Measurements from ENCODE around the gene TTF2.

TTF2 gene

GRCh38 chr1:117059678-117060440 lies at the start of gene TTF2:
TSS of gene TTF2 (plus strand) at chr1:117060326. CDS start at chr1:117060347, 21 bp downstream.
- peak; percentile 100 for DNase-seq

GRCh38 chr1:117011334-117011733 lies 48.8 kb upstream of the TTF2 start:
- DNase-seq: no peak

- no peak for DNase-seq
Measured at GRCh38 chr1:117013309-117013858, 46.7 kb upstream of the TTF2 start.

DNA sequence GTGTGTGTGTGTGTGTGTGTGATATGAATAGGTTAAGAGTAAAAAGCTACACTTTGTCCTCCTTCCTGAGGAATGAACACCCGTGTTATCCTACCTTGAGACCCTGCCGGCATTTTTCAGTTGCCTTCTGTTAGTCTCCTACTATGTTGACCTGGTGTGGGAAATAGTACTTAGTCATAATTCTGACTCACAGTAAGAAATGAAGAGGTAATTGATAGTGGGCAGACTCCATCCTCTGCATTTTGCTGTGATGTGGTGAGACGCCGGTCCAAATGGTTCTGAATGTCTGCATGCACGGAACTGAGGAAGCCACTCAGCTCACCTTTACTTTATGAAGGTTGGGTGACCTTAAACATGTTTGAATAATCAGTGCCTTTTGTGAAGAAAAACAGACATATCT lies 45.9 kb upstream of the TTF2 start:
- no peak for DNase-seq

DNA sequence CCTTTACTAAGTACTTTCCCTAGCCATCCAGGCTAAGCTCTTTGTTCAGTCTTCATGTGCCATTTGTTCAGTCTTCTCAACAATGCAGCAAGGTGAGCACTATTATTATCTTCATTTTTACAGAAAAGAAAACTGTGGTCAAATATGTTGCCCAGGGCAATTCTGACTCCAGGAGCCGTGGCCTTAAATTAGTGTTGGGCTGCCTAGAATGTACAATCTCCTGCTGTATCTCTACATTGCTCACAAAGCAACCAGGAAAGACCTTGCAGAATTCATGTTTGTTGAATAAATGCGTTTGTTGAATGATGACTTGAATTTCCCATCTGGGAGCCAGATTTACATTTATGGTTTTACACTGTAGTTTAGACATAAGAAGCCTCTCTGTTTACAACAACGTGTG lies 44.4 kb upstream of the TTF2 start:
- no peak for DNase-seq

DNA sequence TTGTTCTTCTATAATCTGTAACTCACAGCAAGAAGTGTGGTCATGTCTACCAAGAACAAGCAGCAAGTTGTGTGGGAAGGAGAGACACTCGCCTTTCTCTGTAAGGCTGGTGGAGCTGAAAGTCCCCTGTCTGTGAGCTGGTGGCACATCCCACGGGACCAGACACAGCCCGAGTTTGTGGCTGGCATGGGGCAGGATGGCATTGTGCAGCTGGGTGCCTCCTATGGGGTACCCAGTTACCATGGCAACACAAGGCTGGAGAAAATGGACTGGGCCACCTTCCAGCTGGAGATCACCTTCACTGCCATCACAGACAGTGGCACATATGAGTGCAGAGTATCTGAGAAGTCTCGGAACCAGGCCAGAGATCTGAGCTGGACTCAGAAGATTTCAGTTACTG lies 43.1 kb upstream of the TTF2 start:
- DNase-seq: no peak

DNA sequence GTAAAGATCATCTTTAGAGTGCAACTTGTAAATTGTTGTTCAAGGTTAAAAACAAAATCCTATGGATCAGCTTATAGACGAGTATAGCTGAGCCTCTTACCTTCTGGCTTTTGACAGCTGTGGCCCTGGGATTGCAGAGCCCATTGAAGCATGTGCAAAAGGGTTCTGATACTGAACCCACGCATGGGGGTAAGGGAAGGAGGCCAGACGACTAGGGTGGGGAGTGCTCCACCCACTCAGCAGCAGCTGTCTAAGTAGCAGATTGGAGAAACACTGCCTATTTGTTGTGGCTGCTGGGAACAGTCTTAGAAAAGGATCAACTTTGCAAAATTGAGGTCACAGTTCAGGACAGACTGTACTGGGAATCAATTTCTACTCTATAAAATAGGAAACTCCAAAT lies 42.5 kb upstream of the TTF2 start:
- DNase-seq: no peak

DNA sequence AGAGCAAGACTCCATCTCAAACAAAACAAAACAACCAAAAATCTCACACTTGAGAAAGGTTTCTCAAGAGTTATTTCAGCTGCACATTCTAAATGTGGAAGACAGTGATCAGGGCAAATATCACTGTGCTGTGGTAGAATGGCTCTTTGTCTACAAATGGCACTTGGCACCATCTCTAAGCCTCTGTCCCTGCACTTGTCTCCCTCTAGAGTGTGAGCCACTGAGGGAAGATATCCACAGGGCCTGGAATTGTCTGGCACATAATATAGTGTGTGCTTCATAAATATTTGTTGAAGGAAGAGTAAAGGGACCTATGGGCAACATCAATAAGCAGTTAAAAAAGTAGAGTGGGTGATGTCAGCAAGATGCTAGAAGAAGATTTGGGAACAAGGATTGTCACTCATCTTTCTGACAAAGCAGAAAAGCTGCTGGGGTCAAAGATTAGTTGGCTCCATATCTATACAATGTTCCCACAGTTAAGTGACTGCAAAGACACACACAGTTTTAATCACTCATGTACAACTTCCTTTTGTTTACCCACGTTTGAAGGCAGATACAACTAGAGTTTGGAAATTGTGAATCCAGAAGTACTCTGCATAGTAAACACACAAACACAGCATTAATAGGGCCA lies 39.5 kb upstream of the TTF2 start:
- no peak for DNase-seq

GRCh38 chr1:117022114-117022513 lies 38.0 kb upstream of the TTF2 start:
- DNase-seq: no peak

GRCh38 chr1:117025568-117025967 lies 34.6 kb upstream of the TTF2 start:
- DNase-seq: no peak

- no peak for DNase-seq
Measured at GRCh38 chr1:117026361-117026760, 33.8 kb upstream of the TTF2 start.

DNA sequence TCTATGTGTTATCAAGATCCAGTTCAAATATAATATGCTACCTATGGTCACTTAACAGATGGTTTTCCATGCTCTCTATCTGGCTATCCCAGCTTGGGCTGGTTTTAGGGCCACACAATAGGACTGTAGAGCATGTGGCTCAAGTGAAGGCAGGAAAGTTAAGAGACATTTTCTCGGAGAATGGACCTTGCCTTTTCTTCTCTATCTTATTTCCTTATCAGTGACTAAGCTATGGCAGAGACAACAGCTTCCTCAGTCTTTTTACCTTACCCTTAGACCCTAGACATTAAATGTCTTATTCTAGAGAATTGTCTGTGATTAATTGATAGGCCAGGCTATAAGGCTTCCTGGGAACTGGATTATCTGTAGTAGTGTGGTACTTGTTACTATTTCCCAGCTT lies 30.4 kb upstream of the TTF2 start:
- DNase-seq: no peak

GRCh38 chr1:117030271-117030877 lies 29.8 kb upstream of the TTF2 start:
- DNase-seq: no peak

- DNase-seq: no peak
Measured at GRCh38 chr1:117032266-117032665, 27.9 kb upstream of the TTF2 start.

- no peak for DNase-seq
Measured at GRCh38 chr1:117032681-117033539, 27.2 kb upstream of the TTF2 start.

- no peak for DNase-seq
Measured at GRCh38 chr1:117033772-117034171, 26.4 kb upstream of the TTF2 start.

- DNase-seq: no peak
Measured at GRCh38 chr1:117034791-117035290, 25.3 kb upstream of the TTF2 start.

GRCh38 chr1:117036018-117036461 lies 24.1 kb upstream of the TTF2 start:
- DNase-seq: no peak

GRCh38 chr1:117037802-117038201 lies 22.3 kb upstream of the TTF2 start:
- no peak for DNase-seq

DNA sequence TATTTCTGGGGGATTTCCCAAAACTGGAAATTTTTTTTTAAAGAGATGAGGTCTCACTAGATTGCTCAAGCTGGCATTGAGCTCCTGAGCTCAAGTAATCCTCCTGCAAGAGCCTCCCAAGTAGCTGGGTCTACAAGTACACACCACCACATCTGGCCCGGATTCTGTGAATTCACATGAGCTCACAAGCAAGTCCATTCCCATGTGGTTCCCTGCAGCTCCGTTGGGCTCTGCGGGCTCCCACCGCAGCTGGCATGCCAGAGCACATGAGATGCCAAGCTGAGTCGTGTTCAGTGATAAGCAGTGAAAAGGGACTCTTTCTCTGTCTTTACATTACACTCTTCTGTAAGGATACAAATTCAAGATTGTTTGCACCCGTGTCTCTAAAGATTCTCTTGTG lies 21.9 kb upstream of the TTF2 start:
- no peak for DNase-seq

DNA sequence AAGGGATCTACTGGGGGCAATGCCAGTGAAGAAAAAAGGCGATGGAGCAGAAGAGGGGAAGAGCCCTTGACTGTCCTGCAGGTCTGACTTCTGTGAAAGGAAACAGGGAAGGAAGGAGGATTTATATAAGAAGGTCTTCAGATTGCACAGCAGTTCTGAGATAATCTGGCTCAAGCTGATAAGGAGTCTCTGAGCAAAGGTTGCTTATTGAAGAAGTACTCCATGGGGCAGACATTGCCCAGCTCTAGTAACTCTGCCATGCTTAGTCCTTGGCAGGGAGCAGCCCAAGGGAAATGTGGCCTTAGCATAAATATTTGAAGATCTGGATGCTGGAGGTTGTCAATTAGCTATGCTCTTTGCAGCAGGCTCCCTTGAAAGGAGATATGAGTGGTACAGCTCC lies 15.9 kb upstream of the TTF2 start:
- no peak for DNase-seq

- DNase-seq: no peak
Measured at GRCh38 chr1:117045644-117046043, 14.5 kb upstream of the TTF2 start.

- no peak for DNase-seq
Measured at GRCh38 chr1:117046781-117047180, 13.3 kb upstream of the TTF2 start.

Data from NCI-H1105 treated with DMSO at 0.1 percent for 48 hours (cell line).